ENCODE results near the gene CD200.

The CD200 gene

DNA sequence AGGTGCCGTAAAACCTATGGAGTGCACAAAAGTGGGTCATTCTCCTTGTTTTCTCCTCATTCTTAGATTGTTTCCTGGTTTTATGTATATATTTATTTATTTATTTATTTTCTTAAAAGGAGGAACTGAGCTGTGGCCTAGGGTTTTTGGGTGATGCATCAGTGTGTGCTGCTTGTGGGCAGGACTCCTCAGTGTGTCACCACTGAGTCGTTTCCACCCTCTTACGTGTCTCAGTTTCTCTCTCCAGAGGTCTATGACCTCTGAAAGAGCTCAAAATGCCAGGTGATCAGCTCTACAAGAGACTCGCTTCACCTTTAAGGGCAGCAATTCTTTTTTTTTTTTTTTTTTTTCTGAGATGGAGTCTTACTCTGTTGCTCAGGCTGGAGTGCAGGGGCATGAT, 72.9 kb downstream of the CD200 start:
- Histone ChIP-seq H3K4me1 (peaks cover 4% of the 10 kb centered on the region; the same call in 1 of the 2 replicates), H3K27me3 (no peaks in the 10 kb centered on the region), H3K9ac (no peak overlapping the region), H4K20me1 (no peaks in the 10 kb centered on the region), H3K36me3 (no peaks in the 10 kb centered on the region), H3K9me3 (no peaks in the 10 kb centered on the region), H3K4me3 (no peak overlapping the region), H3K27ac (no peak overlapping the region), H3K4me2 (no peak overlapping the region)
- TF ChIP-seq Cebpa-rat (IDR thresholded peaks at IDR 0.05): no peak

GRCh38 chr3:112407214-112407887, 74.4 kb downstream of the CD200 start:
- peaks cover 4% of the 10 kb centered on the region; the same call in 1 of the 2 replicates for H3K4me1 ChIP-seq
- no peaks in the 10 kb centered on the region for H3K27me3 ChIP-seq
- no peak overlapping the region for H3K4me3 ChIP-seq
- no peaks in the 10 kb centered on the region for H3K9me3 ChIP-seq
- no peak overlapping the region for H3K4me2 ChIP-seq
- no peaks in the 10 kb centered on the region for H3K36me3 ChIP-seq
- H3K9ac ChIP-seq: no peak overlapping the region
- TF ChIP-seq Cebpa-rat (IDR thresholded peaks at IDR 0.05): no peak
- no peak overlapping the region for H3K27ac ChIP-seq
- H4K20me1 ChIP-seq: no peaks in the 10 kb centered on the region

DNA sequence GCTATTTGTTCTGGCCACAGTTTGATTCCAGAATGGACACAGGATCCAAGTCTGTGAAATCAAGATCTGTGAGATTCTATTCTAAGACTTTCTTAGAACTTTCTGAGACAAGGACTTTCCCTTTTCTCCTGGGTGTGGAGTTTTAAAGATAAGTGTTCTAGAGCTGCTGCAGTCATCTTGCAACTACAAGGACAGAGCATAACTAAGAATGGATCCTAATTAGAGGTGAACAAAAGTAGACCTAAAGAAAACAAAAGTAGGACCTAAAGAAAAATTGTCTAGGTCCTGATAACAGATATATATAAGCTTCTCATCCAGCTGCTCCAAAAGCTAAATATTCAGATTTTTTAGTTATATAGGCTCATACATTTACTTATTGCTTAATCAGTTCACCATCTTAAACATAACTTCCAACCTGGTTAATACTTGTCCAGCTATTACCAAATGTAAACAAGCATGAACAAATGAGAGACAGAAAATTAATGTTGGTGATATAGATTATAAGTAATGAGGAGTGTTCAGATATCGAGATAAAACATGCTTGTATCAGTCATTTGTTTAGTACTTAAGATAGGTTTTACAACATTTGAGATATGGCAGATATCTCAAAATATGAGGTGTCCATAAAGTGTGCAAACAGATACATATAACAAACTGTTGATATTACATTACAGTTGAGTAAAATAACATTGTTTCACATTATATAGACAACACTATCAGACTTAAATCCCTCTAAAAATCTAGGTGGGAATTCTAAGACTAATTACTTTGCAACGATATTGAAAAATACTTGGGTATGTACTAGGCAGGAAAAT, 75.1 kb downstream of the CD200 start:
- no peak overlapping the region for H3K4me3 ChIP-seq
- no peak overlapping the region for H3K4me2 ChIP-seq
- H4K20me1 ChIP-seq: no peaks in the 10 kb centered on the region
- TF ChIP-seq Cebpa-rat (IDR thresholded peaks at IDR 0.05): no peak
- no peak overlapping the region for H3K27ac ChIP-seq
- H3K36me3 ChIP-seq: no peaks in the 10 kb centered on the region
- H3K4me1 ChIP-seq: peaks cover 4% of the 10 kb centered on the region; the same call in 1 of the 2 replicates
- H3K9me3 ChIP-seq: no peaks in the 10 kb centered on the region
- H3K27me3 ChIP-seq: no peaks in the 10 kb centered on the region
- no peak overlapping the region for H3K9ac ChIP-seq

DNA sequence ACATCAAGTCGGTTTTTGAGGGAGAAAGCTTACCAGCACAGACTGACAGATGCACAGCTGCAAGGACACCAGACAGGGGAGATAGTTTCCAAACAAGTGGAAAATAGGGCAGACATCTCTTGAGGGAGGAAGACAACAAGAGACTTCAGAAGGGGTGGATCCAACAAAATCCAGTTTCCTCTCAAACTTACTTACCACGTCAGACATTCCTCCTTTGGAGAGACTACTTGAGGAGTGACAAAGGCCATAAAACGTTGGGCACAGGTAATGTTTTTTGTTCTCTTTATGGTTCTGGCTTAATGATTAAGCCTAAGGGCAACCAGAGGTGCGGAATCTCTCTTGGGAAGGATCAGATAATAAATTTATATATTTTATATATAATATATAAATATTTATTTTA, 76.1 kb downstream of the CD200 start:
- Histone ChIP-seq H3K9ac (no peak overlapping the region), H4K20me1 (no peaks in the 10 kb centered on the region), H3K4me3 (no peak overlapping the region), H3K36me3 (no peaks in the 10 kb centered on the region), H3K27ac (no peak overlapping the region), H3K9me3 (no peaks in the 10 kb centered on the region), H3K27me3 (no peaks in the 10 kb centered on the region), H3K4me1 (peaks cover 4% of the 10 kb centered on the region; the same call in 1 of the 2 replicates), H3K4me2 (no peak overlapping the region)
- no peak for TF ChIP-seq Cebpa-rat (IDR thresholded peaks at IDR 0.05)

GRCh38 chr3:112411425-112411824, 78.5 kb downstream of the CD200 start:
- Histone ChIP-seq H3K27ac (no peak overlapping the region), H3K9me3 (0 out of 2 replicates have a peak, but pooled peaks cover 4% of the 10 kb centered on the region), H3K27me3 (no peaks in the 10 kb centered on the region), H4K20me1 (no peaks in the 10 kb centered on the region), H3K4me1 (0 out of 2 replicates have a peak, but pooled peaks cover 4% of the 10 kb centered on the region), H3K4me3 (no peak overlapping the region), H3K36me3 (no peaks in the 10 kb centered on the region), H3K9ac (no peak overlapping the region), H3K4me2 (no peak overlapping the region)
- no peak for TF ChIP-seq Cebpa-rat (IDR thresholded peaks at IDR 0.05)

All from BLaER1 (cell line).